ENCODE measurements around the gene MRPL53.

- TF ChIP-seq EZH2phosphoT487 (IDR thresholded peaks at IDR 0.05; ENCODE audit: borderline replicate concordance, low read length) (no peak), CTCF (conservative IDR thresholded peaks at IDR 0.05; ENCODE audit: low read depth, low read length) (no peak)
Observed at GRCh38 chr2:74503506-74504475, 31.3 kb upstream of the MRPL53 start.

Data from PC-3 (cell line).